HEK293 (cell line): Measurements from ENCODE around the gene TMEM63A.
A peak's percentile ranks its signal among the peaks of the same experiment; 100 is the strongest.
"Not testable (repeated sequence)": the region's sequence is repeated elsewhere in the genome, so short reads cannot be mapped to it uniquely, and the experiment has no call there.

Experiments used
- CTCF ChIA-PET: fragments of 350-600 bp; formaldehyde crosslinking; extraction: SDS; loops from one replicate; lab custom pipeline; 2021; ENCODE audit warnings: antibody characterized with exemption; lab: Yijun Ruan, JAX
- POLR2A ChIA-PET: fragments of 300-600 bp; formaldehyde crosslinking; extraction: SDS; loops from one replicate; lab custom pipeline; 2020; ENCODE audit warnings: antibody characterized with exemption, inconsistent platforms; lab: Yijun Ruan, JAX
- H3K27ac ChIP-seq: fragments of 200-500 bp; sonication (Bioruptor generic); 2 replicates; pipeline ENCODE4 v1.5.1; 2014; ENCODE audit warnings: low read depth, low read length, control low read depth, inconsistent platforms; ENCODE audit errors: extremely low read depth
- H3K36me3 ChIP-seq, 2 experiments: fragments of 200-500 bp in 1 of 2; sonication (Bioruptor generic) in 1 of 2; 1 replicate in 1 of 2; 2 replicates in 1 of 2; pipeline ENCODE4 v1.5.1; 2014 to 2017; ENCODE audit warnings: inconsistent platforms in 2 of 2, low read length in 2 of 2; ENCODE audit not compliant: control insufficient read depth in 2 of 2, insufficient read depth in 1 of 2
- H3K4me1 ChIP-seq: fragments of 200-500 bp; sonication (Bioruptor generic); 2 replicates; pipeline ENCODE4 v1.5.1; 2014; ENCODE audit warnings: mild to moderate bottlenecking, low read length, inconsistent platforms; ENCODE audit not compliant: control insufficient read depth, insufficient read depth
- H3K4me3 ChIP-seq: 2 replicates; pipeline ENCODE4 v1.5.1; 2011; ENCODE audit warnings: low read depth, mild to moderate bottlenecking, control low read depth, low read length, moderate library complexity
- H3K9me3 ChIP-seq: fragments of 200-500 bp; sonication (Bioruptor generic); 2 replicates; pipeline ENCODE4 v1.5.1; 2014; ENCODE audit warnings: low read depth, low read length, inconsistent platforms; ENCODE audit not compliant: control insufficient read depth, insufficient read depth
- EGR2 ChIP-seq: fragments of 450-650 bp; formaldehyde crosslinking; IDR thresholded peaks from 2 replicates; pipeline ENCODE4 v1.5.1; 2016; ENCODE audit warnings: low read depth, missing biosample characterization, missing genetic modification characterization
- GLIS1 ChIP-seq: fragments of 450-650 bp; formaldehyde crosslinking; IDR thresholded peaks from 2 replicates; pipeline ENCODE4 v1.5.1; 2016; ENCODE audit warnings: missing biosample characterization, missing genetic modification characterization
- KLF8 ChIP-seq: fragments of 450-650 bp; formaldehyde crosslinking; IDR thresholded peaks from 2 replicates; pipeline ENCODE4 v1.5.1; 2016; ENCODE audit warnings: missing biosample characterization, missing genetic modification characterization
- REPIN1 ChIP-seq: fragments of 450-650 bp; formaldehyde crosslinking; IDR thresholded peaks from 2 replicates; pipeline ENCODE4 v1.5.1; 2017; ENCODE audit warnings: missing biosample characterization, missing genetic modification characterization, low read depth
- ZBTB21 ChIP-seq: fragments of 450-650 bp; formaldehyde crosslinking; IDR thresholded peaks from 2 replicates; pipeline ENCODE4 v1.5.1; 2017; ENCODE audit warnings: missing biosample characterization, missing genetic modification characterization
- ZIC2 ChIP-seq: fragments of 450-650 bp; formaldehyde crosslinking; IDR thresholded peaks from 2 replicates; pipeline ENCODE4 v1.5.1; 2016; ENCODE audit warnings: missing biosample characterization, missing genetic modification characterization
- ZNF707 ChIP-seq: fragments of 450-650 bp; formaldehyde crosslinking; IDR thresholded peaks from 2 replicates; pipeline ENCODE4 v1.5.1; 2016; ENCODE audit warnings: missing biosample characterization, missing genetic modification characterization
- ZSCAN30 ChIP-seq: fragments of 450-650 bp; IDR thresholded peaks from 2 replicates; pipeline ENCODE4 v1.5.1; 2018; ENCODE audit warnings: missing biosample characterization, mild to moderate bottlenecking, missing genetic modification characterization, moderate library complexity
- TF ChIP-seq, protein P1 (sequence below): fragments of 450-650 bp; formaldehyde crosslinking; IDR thresholded peaks from 2 replicates; pipeline ENCODE4 v1.5.1; 2016; ENCODE audit warnings: missing biosample characterization, missing genetic modification characterization
- TF ChIP-seq, protein P2 (sequence below): fragments of 450-650 bp; formaldehyde crosslinking; IDR thresholded peaks from 2 replicates; pipeline ENCODE4 v1.5.1; 2016; ENCODE audit warnings: missing biosample characterization, missing genetic modification characterization
- TF ChIP-seq, protein P3 (sequence below): fragments of 450-650 bp; formaldehyde crosslinking; IDR thresholded peaks from 2 replicates; pipeline ENCODE4 v1.5.1; 2016; ENCODE audit warnings: missing biosample characterization, missing genetic modification characterization
- TF ChIP-seq, protein P4 (sequence below): fragments of 450-650 bp; formaldehyde crosslinking; IDR thresholded peaks from 2 replicates; pipeline ENCODE4 v1.5.1; 2017; ENCODE audit warnings: missing biosample characterization, missing genetic modification characterization

Gene TMEM63A

DNA sequence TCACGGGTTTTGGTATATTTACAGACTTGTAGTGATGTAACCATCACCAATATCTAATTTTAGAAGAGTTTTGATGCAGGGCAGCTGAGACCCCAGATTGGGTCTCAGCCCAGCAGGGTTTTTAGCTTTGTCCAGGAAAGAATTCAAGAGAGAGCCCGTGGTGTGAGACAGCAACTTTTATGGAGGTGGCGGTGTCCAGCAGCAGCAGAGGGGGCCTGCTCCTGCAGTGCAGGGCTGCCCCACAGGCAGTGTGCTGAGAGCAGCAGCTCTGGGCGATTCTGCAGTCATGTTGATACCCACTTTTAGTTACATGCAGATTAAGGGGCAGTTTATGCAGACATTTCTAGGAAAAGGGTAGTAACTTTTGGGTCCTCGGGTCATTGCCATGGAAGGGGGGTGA is 74.0 kb downstream of the TMEM63A start:
- POLR2A ChIA-PET: interaction anchor here (6.8 kb wide), 1 partner anchor 31 kb away, joined by 46 read pairs; the partner anchor contains the start of gene SRP9
- no peak overlapping the region for H3K27ac ChIP-seq
- H3K4me3 ChIP-seq: no peak overlapping the region
- TF ChIP-seq, protein P1, sequence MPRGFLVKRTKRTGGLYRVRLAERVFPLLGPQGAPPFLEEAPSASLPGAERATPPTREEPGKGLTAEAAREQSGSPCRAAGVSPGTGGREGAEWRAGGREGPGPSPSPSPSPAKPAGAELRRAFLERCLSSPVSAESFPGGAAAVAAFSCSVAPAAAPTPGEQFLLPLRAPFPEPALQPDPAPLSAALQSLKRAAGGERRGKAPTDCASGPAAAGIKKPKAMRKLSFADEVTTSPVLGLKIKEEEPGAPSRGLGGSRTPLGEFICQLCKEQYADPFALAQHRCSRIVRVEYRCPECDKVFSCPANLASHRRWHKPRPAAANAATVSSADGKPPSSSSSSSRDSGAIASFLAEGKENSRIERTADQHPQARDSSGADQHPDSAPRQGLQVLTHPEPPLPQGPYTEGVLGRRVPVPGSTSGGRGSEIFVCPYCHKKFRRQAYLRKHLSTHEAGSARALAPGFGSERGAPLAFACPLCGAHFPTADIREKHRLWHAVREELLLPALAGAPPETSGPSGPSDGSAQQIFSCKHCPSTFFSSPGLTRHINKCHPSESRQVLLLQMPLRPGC: no peak
- TF ChIP-seq REPIN1: no peak
- TF ChIP-seq ZNF707: no peak
- peak; percentile 84 for TF ChIP-seq GLIS1 (tag by site-specific recombination)
- TF ChIP-seq, protein P2, sequence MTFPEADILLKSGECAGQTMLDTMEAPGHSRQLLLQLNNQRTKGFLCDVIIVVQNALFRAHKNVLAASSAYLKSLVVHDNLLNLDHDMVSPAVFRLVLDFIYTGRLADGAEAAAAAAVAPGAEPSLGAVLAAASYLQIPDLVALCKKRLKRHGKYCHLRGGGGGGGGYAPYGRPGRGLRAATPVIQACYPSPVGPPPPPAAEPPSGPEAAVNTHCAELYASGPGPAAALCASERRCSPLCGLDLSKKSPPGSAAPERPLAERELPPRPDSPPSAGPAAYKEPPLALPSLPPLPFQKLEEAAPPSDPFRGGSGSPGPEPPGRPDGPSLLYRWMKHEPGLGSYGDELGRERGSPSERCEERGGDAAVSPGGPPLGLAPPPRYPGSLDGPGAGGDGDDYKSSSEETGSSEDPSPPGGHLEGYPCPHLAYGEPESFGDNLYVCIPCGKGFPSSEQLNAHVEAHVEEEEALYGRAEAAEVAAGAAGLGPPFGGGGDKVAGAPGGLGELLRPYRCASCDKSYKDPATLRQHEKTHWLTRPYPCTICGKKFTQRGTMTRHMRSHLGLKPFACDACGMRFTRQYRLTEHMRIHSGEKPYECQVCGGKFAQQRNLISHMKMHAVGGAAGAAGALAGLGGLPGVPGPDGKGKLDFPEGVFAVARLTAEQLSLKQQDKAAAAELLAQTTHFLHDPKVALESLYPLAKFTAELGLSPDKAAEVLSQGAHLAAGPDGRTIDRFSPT (tag by site-specific recombination): no peak
- no peak for TF ChIP-seq ZSCAN30 (tag by site-specific recombination)
- peak; percentile 63 for TF ChIP-seq ZIC2 (tag by site-specific recombination)
- TF ChIP-seq ZBTB21 (tag by site-specific recombination): no peak
- no peaks in the 10 kb centered on the region for H3K9me3 ChIP-seq
- CTCF ChIA-PET: interaction anchor here (0.8 to 3.9 kb wide), 6 partner anchors 8 to 333 kb away, joined by 3 to 22 read pairs (median 4); partner anchors contain the start of gene TMEM63A
- H3K4me1 ChIP-seq: peaks cover 11% of the 10 kb centered on the region
- peaks cover 0 to 7% of the 10 kb centered on the region in 2 experiments; a peak in 2 of 3 replicates for H3K36me3 ChIP-seq

DNA sequence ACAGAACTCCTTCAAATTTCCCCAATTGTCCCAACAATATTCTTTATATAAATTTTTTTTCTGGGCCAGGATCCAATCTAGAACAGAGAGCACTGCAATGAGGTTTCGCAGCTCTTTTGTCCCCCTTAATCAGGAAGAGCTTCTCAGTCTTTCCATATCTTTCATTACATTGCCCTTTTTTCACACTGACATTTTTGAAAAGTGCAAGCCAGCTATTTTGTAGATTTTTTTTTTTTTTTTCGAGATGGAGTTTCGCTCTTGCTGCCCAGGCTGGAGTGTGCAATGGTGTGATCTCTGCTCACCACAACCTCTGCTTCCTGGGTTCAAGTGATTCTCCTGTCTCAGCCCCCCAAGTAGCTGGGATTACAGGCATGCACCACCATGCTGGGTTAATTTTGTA is 75.4 kb downstream of the TMEM63A start:
- H3K4me1 ChIP-seq, POLR2A ChIA-PET, H3K36me3 ChIP-seq, H3K9me3 ChIP-seq, H3K4me3 ChIP-seq, H3K27ac ChIP-seq: not testable (repeated sequence)
- CTCF ChIA-PET: interaction anchor here (0.6 to 0.9 kb wide), 3 partner anchors 24 to 330 kb away, joined by 3 to 6 read pairs (median 3); no protein-coding TSS in a partner anchor

DNA sequence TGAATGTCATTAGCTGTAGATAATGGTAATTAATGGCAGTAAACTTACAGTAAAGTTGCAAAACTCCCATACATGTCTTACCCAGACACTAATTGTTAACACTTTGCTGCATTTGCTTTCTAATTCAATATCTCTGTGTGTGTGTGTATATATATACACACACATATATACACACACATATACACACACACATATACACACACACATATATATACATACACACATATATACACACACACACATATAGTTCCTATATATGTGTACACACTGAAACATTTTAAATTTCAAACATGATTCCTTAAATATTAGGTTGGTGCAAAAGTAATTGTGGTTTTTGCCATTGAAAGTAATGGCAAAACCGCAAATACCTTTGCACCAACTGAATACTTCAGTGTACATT is 75.9 kb downstream of the TMEM63A start:
- CTCF ChIA-PET: interaction anchor here (0.6 to 0.9 kb wide), 3 partner anchors 23 to 329 kb away, joined by 3 to 6 read pairs (median 3); no protein-coding TSS in a partner anchor
- no peak overlapping the region for H3K4me3 ChIP-seq
- H3K27ac ChIP-seq: no peak overlapping the region
- TF ChIP-seq, protein P3, sequence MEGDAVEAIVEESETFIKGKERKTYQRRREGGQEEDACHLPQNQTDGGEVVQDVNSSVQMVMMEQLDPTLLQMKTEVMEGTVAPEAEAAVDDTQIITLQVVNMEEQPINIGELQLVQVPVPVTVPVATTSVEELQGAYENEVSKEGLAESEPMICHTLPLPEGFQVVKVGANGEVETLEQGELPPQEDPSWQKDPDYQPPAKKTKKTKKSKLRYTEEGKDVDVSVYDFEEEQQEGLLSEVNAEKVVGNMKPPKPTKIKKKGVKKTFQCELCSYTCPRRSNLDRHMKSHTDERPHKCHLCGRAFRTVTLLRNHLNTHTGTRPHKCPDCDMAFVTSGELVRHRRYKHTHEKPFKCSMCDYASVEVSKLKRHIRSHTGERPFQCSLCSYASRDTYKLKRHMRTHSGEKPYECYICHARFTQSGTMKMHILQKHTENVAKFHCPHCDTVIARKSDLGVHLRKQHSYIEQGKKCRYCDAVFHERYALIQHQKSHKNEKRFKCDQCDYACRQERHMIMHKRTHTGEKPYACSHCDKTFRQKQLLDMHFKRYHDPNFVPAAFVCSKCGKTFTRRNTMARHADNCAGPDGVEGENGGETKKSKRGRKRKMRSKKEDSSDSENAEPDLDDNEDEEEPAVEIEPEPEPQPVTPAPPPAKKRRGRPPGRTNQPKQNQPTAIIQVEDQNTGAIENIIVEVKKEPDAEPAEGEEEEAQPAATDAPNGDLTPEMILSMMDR: no peak
- TF ChIP-seq, protein P4, sequence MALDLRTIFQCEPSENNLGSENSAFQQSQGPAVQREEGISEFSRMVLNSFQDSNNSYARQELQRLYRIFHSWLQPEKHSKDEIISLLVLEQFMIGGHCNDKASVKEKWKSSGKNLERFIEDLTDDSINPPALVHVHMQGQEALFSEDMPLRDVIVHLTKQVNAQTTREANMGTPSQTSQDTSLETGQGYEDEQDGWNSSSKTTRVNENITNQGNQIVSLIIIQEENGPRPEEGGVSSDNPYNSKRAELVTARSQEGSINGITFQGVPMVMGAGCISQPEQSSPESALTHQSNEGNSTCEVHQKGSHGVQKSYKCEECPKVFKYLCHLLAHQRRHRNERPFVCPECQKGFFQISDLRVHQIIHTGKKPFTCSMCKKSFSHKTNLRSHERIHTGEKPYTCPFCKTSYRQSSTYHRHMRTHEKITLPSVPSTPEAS (tag by site-specific recombination): peak; percentile 95
- TF ChIP-seq KLF8 (tag by site-specific recombination): no peak
- no peak for TF ChIP-seq EGR2 (tag by site-specific recombination)
- H3K36me3 ChIP-seq: no peaks in the 10 kb centered on the region; a peak in 1 of 3 replicates
- H3K4me1 ChIP-seq: peaks cover 2% of the 10 kb centered on the region; the same call in 1 of the 2 replicates
- H3K9me3 ChIP-seq: no peaks in the 10 kb centered on the region
- POLR2A ChIA-PET: no interaction called here
